MM.1S (cell line): ENCODE measurements around the gene LRRK1.

ENCODE experiments used
- CTCF ChIP-seq: fragments of 300-600 bp; sonication (generic); IDR thresholded peaks from 2 replicates; pipeline ENCODE4 v1.5.1; 2016; ENCODE audit warnings: antibody characterized with exemption, low read length, mixed read lengths
- EZH2 ChIP-seq: fragments of 300-600 bp; sonication (generic); optimal IDR thresholded peaks from 2 replicates; pipeline ENCODE3; 2017; ENCODE audit warnings: low read depth, mild to moderate bottlenecking, antibody characterized with exemption, low read length, mixed read lengths

GRCh38 chr15:101062063-101062462 is 142.9 kb downstream of the LRRK1 start:
- TF ChIP-seq CTCF = no peak
- no peak for TF ChIP-seq EZH2
